KMS-11 (cell line): ENCODE data around the gene TAPBP.
A peak's percentile ranks its signal among the peaks of the same experiment; 100 is the strongest.
"Not testable (repeated sequence)": the region's sequence is repeated elsewhere in the genome, so short reads cannot be mapped to it uniquely, and the experiment has no call there.

Experiments used
- H2AFZ ChIP-seq: fragments of 200-600 bp; sonication (generic); 2 replicates; pipeline ENCODE4 v1.6.1; 2016; ENCODE audit warnings: antibody characterized with exemption, mixed run types, low read depth
- H3K27ac ChIP-seq: fragments of 200-600 bp; sonication (generic); 2 replicates; pipeline ENCODE4 v1.6.1; 2016; ENCODE audit warnings: mild to moderate bottlenecking, mixed run types
- H3K27me3 ChIP-seq: fragments of 200-600 bp; sonication (generic); 2 replicates; pipeline ENCODE4 v1.6.1; 2017; ENCODE audit warnings: mild to moderate bottlenecking, low read depth, mixed run types, moderate library complexity; ENCODE audit not compliant: insufficient read depth
- H3K36me3 ChIP-seq: fragments of 200-600 bp; sonication (generic); 2 replicates; pipeline ENCODE4 v1.6.1; 2017; ENCODE audit warnings: mild to moderate bottlenecking, mixed run types; ENCODE audit not compliant: insufficient read depth
- H3K4me1 ChIP-seq: fragments of 200-600 bp; sonication (generic); 2 replicates; pipeline ENCODE4 v1.6.1; 2016; ENCODE audit warnings: mild to moderate bottlenecking, low read depth, mixed run types; ENCODE audit not compliant: poor library complexity, severe bottlenecking
- H3K4me2 ChIP-seq: fragments of 200-600 bp; sonication (generic); 2 replicates; pipeline ENCODE4 v1.7.0; 2016; ENCODE audit warnings: mild to moderate bottlenecking, mixed run types
- H3K4me3 ChIP-seq: fragments of 200-600 bp; sonication (generic); IDR thresholded peaks from 2 replicates; pipeline ENCODE4 v1.6.1; 2017; ENCODE audit warnings: low read depth, low read length, mixed read lengths; ENCODE audit not compliant: insufficient read depth
- H3K79me2 ChIP-seq: fragments of 200-600 bp; sonication (generic); 2 replicates; pipeline ENCODE4 v1.6.1; 2016; ENCODE audit warnings: low read depth, mixed run types; ENCODE audit not compliant: insufficient read depth
- H3K9ac ChIP-seq: fragments of 200-600 bp; sonication (generic); 2 replicates; pipeline ENCODE4 v1.6.1; 2016; ENCODE audit warnings: mild to moderate bottlenecking, mixed run types
- H4K20me1 ChIP-seq: fragments of 200-600 bp; sonication (generic); 2 replicates; pipeline ENCODE4 v1.6.1; 2016; ENCODE audit warnings: mild to moderate bottlenecking, mixed run types; ENCODE audit not compliant: insufficient read depth
- TF ChIP-seq, protein P1 (sequence below): fragments of 200-600 bp; sonication (generic); conservative IDR thresholded peaks from 2 replicates; pipeline ENCODE4 v1.6.1; 2017; ENCODE audit warnings: low read depth, mild to moderate bottlenecking, antibody characterized with exemption, low read length, moderate library complexity, mixed read lengths

The TAPBP gene

GRCh38 chr6:33286946-33287914, 26.6 kb downstream of the TAPBP start:
- peaks cover 18% of the 10 kb centered on the region for H3K4me1 ChIP-seq
- 0 out of 2 replicates have a peak overlapping the region, but pooled peaks have one; percentile 96 for H3K4me2 ChIP-seq
- H3K79me2 ChIP-seq: peaks cover 23% of the 10 kb centered on the region; the same call in 1 of the 2 replicates
- no peaks in the 10 kb centered on the region for H4K20me1 ChIP-seq
- H3K27me3 ChIP-seq: no peaks in the 10 kb centered on the region
- no peaks in the 10 kb centered on the region; the same call in 1 of the 2 replicates for H3K36me3 ChIP-seq
- no peak overlapping the region for H3K9ac ChIP-seq
- H3K27ac ChIP-seq: no peak overlapping the region
- TF ChIP-seq, protein P1, sequence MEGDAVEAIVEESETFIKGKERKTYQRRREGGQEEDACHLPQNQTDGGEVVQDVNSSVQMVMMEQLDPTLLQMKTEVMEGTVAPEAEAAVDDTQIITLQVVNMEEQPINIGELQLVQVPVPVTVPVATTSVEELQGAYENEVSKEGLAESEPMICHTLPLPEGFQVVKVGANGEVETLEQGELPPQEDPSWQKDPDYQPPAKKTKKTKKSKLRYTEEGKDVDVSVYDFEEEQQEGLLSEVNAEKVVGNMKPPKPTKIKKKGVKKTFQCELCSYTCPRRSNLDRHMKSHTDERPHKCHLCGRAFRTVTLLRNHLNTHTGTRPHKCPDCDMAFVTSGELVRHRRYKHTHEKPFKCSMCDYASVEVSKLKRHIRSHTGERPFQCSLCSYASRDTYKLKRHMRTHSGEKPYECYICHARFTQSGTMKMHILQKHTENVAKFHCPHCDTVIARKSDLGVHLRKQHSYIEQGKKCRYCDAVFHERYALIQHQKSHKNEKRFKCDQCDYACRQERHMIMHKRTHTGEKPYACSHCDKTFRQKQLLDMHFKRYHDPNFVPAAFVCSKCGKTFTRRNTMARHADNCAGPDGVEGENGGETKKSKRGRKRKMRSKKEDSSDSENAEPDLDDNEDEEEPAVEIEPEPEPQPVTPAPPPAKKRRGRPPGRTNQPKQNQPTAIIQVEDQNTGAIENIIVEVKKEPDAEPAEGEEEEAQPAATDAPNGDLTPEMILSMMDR: no peak
- H3K4me3 ChIP-seq: no peak overlapping the region
- no peak overlapping the region for H2AFZ ChIP-seq

- H4K20me1 ChIP-seq, H3K4me3 ChIP-seq, H3K36me3 ChIP-seq, H3K9ac ChIP-seq, H3K27ac ChIP-seq, H2AFZ ChIP-seq, H3K4me2 ChIP-seq, H3K27me3 ChIP-seq: not testable (repeated sequence)
- Histone ChIP-seq H3K4me1 (peaks cover 11% of the 10 kb centered on the region), H3K79me2 (peaks cover 18% of the 10 kb centered on the region; the same call in 1 of the 2 replicates)
Observed at GRCh38 chr6:33285214-33285613, 28.7 kb downstream of the TAPBP start.

DNA sequence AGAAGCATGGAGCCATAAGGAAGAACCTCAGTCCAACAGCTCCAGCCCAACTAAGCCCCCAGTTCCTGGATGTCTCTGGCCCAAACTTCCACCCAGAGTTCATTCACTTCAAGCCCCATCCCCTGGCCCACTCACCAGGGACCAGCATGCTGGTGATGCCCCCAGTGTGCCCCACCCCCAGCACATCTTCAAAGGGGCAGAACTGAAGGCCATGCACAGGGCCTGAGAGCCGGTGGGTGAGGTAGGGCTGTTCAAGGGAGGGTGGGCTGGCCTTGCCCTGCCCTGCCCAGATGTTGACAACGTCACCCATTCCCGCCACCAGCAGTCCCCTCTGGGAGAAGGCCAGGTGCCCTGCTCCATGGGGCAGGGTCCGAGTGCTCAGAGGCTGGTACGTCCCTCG, 33.3 kb downstream of the TAPBP start:
- Histone ChIP-seq H3K27me3 (no peaks in the 10 kb centered on the region), H2AFZ (no peak overlapping the region), H4K20me1 (no peaks in the 10 kb centered on the region), H3K36me3 (peaks cover 3% of the 10 kb centered on the region; the same call in 1 of the 2 replicates), H3K4me1 (no peaks in the 10 kb centered on the region), H3K27ac (no peak overlapping the region), H3K79me2 (no peaks in the 10 kb centered on the region), H3K4me2 (no peak overlapping the region), H3K9ac (no peak overlapping the region), H3K4me3 (no peak overlapping the region)
- TF ChIP-seq, protein P1: no peak

GRCh38 chr6:33279971-33280511, 33.8 kb downstream of the TAPBP start:
- Histone ChIP-seq H3K4me2 (no peak overlapping the region), H3K9ac (no peak overlapping the region), H3K4me3 (no peak overlapping the region), H3K4me1 (peaks cover 2% of the 10 kb centered on the region), H3K27me3 (no peaks in the 10 kb centered on the region), H3K79me2 (peaks cover 5% of the 10 kb centered on the region; the same call in 1 of the 2 replicates), H3K27ac (no peak overlapping the region), H3K36me3 (peaks cover 8% of the 10 kb centered on the region; the same call in 1 of the 2 replicates), H4K20me1 (no peaks in the 10 kb centered on the region), H2AFZ (no peak overlapping the region)
- TF ChIP-seq, protein P1: peak; percentile 46; the same call in 1 of the 2 replicates
